Astrocyte of the spinal cord (primary cell): ENCODE measurements around the gene PHF20.
"Not testable (repeated sequence)": the region's sequence is repeated elsewhere in the genome, so short reads cannot be mapped to it uniquely, and the experiment has no call there.

Source experiments
- DNase-seq: peaks from one replicate; pipeline ENCODE4 v3.0.0; 2011; ENCODE audit warnings: low read depth, low spot score
- H3K4me3 ChIP-seq: 2 replicates; pipeline ENCODE4 v1.5.1; 2011; ENCODE audit warnings: low read depth, mild to moderate bottlenecking, low read length, moderate library complexity
- in situ Hi-C: cut with HindIII; loops from 2 replicates; pipeline ENCODE4 v1.10.0; 2017; ENCODE audit warnings: low sequenced_read_pairs
- TF ChIP-seq, protein P1 (sequence below): IDR thresholded peaks from 2 replicates; pipeline ENCODE4 v1.5.1; 2012; ENCODE audit warnings: low read depth, mild to moderate bottlenecking, low read length, inconsistent platforms

Gene PHF20

DNA sequence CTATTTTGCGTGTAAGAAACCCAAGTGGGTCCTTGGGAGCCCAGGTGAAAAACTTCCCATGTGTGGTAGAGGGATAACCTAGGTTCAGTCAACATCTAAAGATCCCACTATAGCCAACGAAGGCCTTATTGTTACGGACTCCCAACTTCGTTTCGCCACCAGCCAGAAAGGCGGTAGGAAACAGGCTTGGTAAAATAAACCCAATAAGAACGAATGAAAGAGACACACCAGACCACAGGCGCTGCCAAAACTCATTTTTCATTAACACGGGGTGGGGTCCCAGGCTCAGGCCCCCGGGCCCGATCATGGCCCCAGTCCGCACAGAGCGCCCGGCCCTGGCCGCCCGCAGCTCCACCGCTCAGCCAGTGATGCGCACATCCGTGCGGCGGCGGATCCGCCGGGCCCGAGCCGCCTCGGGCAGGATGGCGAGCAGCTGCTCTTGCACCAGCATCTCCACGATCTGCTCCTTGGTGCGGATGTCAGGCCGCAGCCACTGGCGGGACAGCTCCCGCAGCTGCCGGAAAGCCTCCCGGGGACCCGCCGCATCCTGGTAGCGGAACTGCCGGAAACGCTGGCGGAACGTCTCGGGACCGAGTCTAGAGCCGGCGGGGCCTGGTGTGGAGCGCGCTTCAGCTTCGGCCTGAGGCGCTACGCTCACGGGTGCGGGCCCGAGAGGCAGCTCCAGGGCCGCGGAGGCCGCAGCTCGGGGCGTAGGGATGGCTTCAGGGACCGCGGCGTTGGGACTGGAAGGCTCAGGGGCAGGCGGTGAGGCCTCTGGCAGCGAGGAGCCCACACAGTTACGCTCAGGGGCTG lies 181.8 kb downstream of the PHF20 start:
- in situ Hi-C loops, result no loop called here
- H3K4me3 ChIP-seq, result peak overlapping the region; percentile 92
- DNase-seq, result peak; percentile 51
- TF ChIP-seq, protein P1, sequence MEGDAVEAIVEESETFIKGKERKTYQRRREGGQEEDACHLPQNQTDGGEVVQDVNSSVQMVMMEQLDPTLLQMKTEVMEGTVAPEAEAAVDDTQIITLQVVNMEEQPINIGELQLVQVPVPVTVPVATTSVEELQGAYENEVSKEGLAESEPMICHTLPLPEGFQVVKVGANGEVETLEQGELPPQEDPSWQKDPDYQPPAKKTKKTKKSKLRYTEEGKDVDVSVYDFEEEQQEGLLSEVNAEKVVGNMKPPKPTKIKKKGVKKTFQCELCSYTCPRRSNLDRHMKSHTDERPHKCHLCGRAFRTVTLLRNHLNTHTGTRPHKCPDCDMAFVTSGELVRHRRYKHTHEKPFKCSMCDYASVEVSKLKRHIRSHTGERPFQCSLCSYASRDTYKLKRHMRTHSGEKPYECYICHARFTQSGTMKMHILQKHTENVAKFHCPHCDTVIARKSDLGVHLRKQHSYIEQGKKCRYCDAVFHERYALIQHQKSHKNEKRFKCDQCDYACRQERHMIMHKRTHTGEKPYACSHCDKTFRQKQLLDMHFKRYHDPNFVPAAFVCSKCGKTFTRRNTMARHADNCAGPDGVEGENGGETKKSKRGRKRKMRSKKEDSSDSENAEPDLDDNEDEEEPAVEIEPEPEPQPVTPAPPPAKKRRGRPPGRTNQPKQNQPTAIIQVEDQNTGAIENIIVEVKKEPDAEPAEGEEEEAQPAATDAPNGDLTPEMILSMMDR, result no peak

DNA sequence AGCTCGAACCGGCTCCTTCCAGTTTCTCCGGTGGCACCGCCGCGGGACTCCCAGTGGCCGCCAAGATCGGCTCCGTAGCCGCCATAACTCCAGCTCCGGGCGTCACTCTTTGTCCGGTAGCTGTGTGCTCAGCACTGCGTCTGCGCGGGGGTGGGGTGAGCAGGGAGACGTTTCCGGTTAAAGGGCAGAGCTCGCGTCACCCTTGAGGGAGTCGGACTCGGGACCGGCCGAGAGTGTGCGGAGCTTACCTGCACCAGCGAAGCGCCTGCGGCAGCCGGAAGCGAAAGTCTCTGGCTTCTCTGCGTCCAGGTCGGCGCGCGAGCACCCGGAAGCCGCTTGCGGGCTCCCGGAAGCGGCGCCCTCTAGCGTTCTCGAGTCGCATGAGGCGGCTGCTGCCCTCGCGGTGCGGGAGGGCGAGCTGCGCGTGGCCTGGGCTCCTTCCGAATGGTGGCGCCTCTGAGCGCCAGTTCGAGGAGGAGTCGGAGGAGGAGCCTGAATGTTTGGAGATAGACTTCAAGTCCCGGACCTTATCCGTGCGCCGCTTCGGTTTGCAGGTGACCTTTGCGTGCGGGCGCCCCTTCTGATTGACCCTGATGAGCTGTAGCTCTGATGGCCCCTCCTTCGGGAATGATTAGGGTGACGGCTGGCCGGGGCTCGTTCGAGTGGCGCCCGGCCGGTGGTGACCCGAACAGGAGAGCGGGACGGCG lies 182.5 kb downstream of the PHF20 start, which contains the start of gene SCAND1:
TSS of gene SCAND1 (minus strand) at position 303 of the 707 bp plus-strand sequence. CDS start at position 85, 218 bp downstream.
- peak within 1 kb of the TSS; percentile 92 for H3K4me3 ChIP-seq
- in situ Hi-C loops, result no loop called here
- DNase-seq, result peak; percentile 98
- TF ChIP-seq, protein P1, result peak; percentile 93

DNA sequence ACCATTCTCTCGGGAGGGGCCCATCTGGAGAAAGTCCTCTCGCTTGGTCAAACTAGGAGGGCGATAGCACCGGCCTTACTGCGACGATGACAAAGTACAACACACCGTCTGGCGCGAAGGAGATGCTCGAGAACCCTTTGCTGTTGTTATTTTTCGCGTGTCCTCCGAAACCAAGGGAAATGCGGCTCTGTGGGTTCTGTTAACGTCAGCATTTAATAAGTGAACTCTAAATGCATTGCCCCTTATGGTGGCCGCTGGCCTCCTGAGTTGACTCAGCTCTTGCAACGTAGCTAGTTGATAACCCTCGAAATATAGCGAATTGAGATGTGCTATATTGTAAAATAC lies 183.1 kb downstream of the PHF20 start:
- TF ChIP-seq, protein P1, result no peak
- peak overlapping the region; percentile 92 for H3K4me3 ChIP-seq
- in situ Hi-C loops, result no loop called here
- DNase-seq, result peak; percentile 49

DNA sequence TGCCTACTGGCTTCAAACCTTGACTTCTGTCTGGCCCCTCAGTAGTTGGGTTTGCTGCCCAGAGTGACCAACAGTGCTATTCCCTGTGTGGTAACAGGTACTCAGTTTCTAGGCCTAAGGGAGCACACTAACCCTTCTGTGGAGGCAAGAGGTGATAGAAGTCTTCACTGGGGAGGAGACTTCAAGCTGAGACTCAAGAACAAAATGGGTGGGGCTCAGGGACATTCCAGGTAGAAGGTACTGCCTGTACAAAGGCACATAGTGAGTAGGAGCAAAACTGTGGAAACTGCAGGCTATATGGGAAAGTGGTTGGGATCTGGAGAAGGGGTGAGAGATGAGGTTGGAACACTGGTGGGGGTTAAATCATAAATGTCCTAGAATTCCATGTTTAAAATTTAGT lies 184.8 kb downstream of the PHF20 start:
- TF ChIP-seq, protein P1, result no peak
- H3K4me3 ChIP-seq, result no peak overlapping the region
- no peak for DNase-seq
- in situ Hi-C loops, result no loop called here

DNA sequence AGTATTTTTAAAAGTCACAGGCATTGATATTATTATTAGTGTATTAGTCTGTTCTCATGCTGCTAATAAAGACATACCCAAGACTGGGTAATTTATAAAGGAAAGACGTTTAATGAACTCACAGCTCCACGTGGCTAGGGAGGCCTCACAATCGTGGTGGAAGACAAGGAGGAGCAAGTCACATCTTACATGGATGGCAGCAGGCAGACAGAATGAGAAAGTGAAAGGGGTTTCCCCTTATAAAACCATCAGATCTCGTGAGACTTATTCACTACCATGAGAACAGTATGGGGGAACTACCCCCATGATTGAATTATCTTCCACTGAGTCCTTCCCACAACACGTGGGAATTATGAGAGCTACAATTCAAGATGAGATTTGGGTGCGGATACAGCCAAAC lies 187.5 kb downstream of the PHF20 start:
- in situ Hi-C loops, result not testable (repeated sequence)

DNA sequence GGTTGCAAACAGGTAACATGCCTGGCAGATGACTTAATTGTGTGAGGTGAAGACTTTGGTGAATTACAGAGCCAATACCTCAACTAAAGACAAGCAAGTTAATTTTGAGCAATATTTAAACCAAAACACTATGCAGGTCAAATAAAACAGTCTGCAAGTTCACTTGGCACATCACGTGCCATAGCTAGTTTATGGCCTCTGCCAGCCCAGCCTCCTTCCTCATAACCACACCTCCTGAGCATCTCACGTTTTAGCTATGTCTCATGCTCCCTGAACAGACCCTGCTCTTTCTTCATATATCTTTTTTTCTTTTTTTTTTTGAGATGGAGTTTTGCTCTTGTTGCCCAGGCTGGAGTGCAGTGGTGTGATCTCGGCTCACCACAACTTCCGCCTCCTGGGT lies 192.1 kb downstream of the PHF20 start:
- DNase-seq, result no peak
- H3K4me3 ChIP-seq, result no peak overlapping the region
- TF ChIP-seq, protein P1, result no peak
- in situ Hi-C loops, result no loop called here

More for the DNA sequence above, 187.5 kb downstream of the PHF20 start:
- not testable (repeated sequence) for H3K4me3 ChIP-seq, DNase-seq
